ENCODE data around the gene TRIM44.
"Not testable (repeated sequence)": the region's sequence is repeated elsewhere in the genome, so short reads cannot be mapped to it uniquely, and the experiment has no call there.

TRIM44 gene

GRCh38 chr11:35753573-35753972 lies 91.0 kb downstream of the TRIM44 start:
- not testable (repeated sequence) for DNase-seq (ENCODE audit: low read depth in 2 of 2)

GRCh38 chr11:35759951-35760350 lies 97.4 kb downstream of the TRIM44 start:
- not testable (repeated sequence) for DNase-seq (ENCODE audit: low read depth in 2 of 2)

GRCh38 chr11:35761899-35762298 lies 99.3 kb downstream of the TRIM44 start:
- DNase-seq (ENCODE audit: low read depth in 2 of 2), result no peak

GRCh38 chr11:35763301-35763700 lies 100.7 kb downstream of the TRIM44 start:
- no peak for DNase-seq (ENCODE audit: low read depth in 2 of 2)

GRCh38 chr11:35763765-35764164 lies 101.2 kb downstream of the TRIM44 start:
- DNase-seq (ENCODE audit: low read depth in 2 of 2), result no peak

GRCh38 chr11:35764417-35764816 lies 101.8 kb downstream of the TRIM44 start:
- no peak for DNase-seq (ENCODE audit: low read depth in 2 of 2)

- no peak for DNase-seq (ENCODE audit: low read depth in 2 of 2)
These were observed 102.6 kb downstream of the TRIM44 start for GRCh38 chr11:35765211-35765610.

GRCh38 chr11:35766651-35767050 lies 104.1 kb downstream of the TRIM44 start:
- no peak for DNase-seq (ENCODE audit: low read depth in 2 of 2)

GRCh38 chr11:35770425-35770824 lies 107.8 kb downstream of the TRIM44 start:
- DNase-seq (ENCODE audit: low read depth in 2 of 2), result not testable (repeated sequence)

- no peak for DNase-seq (ENCODE audit: low read depth in 2 of 2)
These were observed 109.1 kb downstream of the TRIM44 start for GRCh38 chr11:35771722-35772121.

- not testable (repeated sequence) for DNase-seq (ENCODE audit: low read depth in 2 of 2)
These were observed 114.7 kb downstream of the TRIM44 start for GRCh38 chr11:35777241-35777640.

GRCh38 chr11:35778943-35779342 lies 116.4 kb downstream of the TRIM44 start:
- not testable (repeated sequence) for DNase-seq (ENCODE audit: low read depth in 2 of 2)

- no peak for DNase-seq (ENCODE audit: low read depth in 2 of 2)
These were observed 116.8 kb downstream of the TRIM44 start for GRCh38 chr11:35779409-35779808.

- no peak for DNase-seq (ENCODE audit: low read depth in 2 of 2)
These were observed 118.6 kb downstream of the TRIM44 start for GRCh38 chr11:35780951-35781860.

GRCh38 chr11:35781861-35782470 lies 119.4 kb downstream of the TRIM44 start:
- DNase-seq (ENCODE audit: low read depth in 2 of 2), result no peak

GRCh38 chr11:35783809-35784208 lies 121.2 kb downstream of the TRIM44 start:
- no peak for DNase-seq (ENCODE audit: low read depth in 2 of 2)

GRCh38 chr11:35784699-35785098 lies 122.1 kb downstream of the TRIM44 start:
- no peak for DNase-seq (ENCODE audit: low read depth in 2 of 2)

GRCh38 chr11:35785287-35786167 lies 123.0 kb downstream of the TRIM44 start:
- DNase-seq (ENCODE audit: low read depth in 2 of 2), result no peak

- DNase-seq (ENCODE audit: low read depth in 2 of 2), result no peak
These were observed 123.6 kb downstream of the TRIM44 start for GRCh38 chr11:35786188-35786587.

- no peak for DNase-seq (ENCODE audit: low read depth in 2 of 2)
These were observed 124.5 kb downstream of the TRIM44 start for GRCh38 chr11:35787013-35787504.

GRCh38 chr11:35787626-35788025 lies 125.1 kb downstream of the TRIM44 start:
- DNase-seq (ENCODE audit: low read depth in 2 of 2), result no peak
